Esophagus (tissue), 2 donors: ENCODE data around the gene CDH13. TPM values are rescaled to one million over a fixed set of nuclear protein-coding genes. Genes with fewer than 3 reads are reported as not detected.

Experiments
- H3K27ac ChIP-seq, 2 donors: one replicate each; pipeline ENCODE4 v1.5.1; 2013; ENCODE audit warnings: low read depth in 2 of 2, mild to moderate bottlenecking in 2 of 2, inconsistent platforms in 1 of 2, low read length in 1 of 2, moderate library complexity in 1 of 2
- H3K27me3 ChIP-seq, 2 donors: one replicate each; pipeline ENCODE4 v1.6.1; 2013; ENCODE audit warnings: low read length in 2 of 2, control low read depth in 1 of 2, mild to moderate bottlenecking in 1 of 2; ENCODE audit not compliant: insufficient read depth in 2 of 2, control insufficient read depth in 1 of 2
- H3K36me3 ChIP-seq, 2 donors: one replicate each; pipeline ENCODE4 v1.6.1; 2013; ENCODE audit warnings: low read length in 1 of 2; ENCODE audit not compliant: control insufficient read depth in 2 of 2, insufficient read depth in 2 of 2
- H3K4me1 ChIP-seq, 2 donors: one replicate each; pipeline ENCODE4 v1.6.1; 2013; ENCODE audit warnings: low read length in 1 of 2; ENCODE audit not compliant: control insufficient read depth in 2 of 2, insufficient read depth in 2 of 2
- H3K4me3 ChIP-seq, 2 donors: one replicate each; pipeline ENCODE4 v1.5.1; 2013; ENCODE audit warnings: low read length in 2 of 2, mild to moderate bottlenecking in 2 of 2, low read depth in 1 of 2, moderate library complexity in 1 of 2
- H3K9me3 ChIP-seq, 2 donors: one replicate each; pipeline ENCODE4 v1.6.1; 2013; ENCODE audit warnings: mild to moderate bottlenecking in 2 of 2, low read depth in 1 of 2, low read length in 1 of 2, moderate library complexity in 1 of 2; ENCODE audit not compliant: control insufficient read depth in 2 of 2, insufficient read depth in 1 of 2
- WGBS, 2 donors: extraction: QIAGEN DNeasy Blood & Tissue Kit; methylation state at CpG; one replicate each; pipeline ENCODE4 v1.1.7; 2013; 5-methylcytosine and 5-hydroxymethylcytosine counted together
- polyA plus RNA-seq, 2 donors: library from polyadenylated mRNA; stranded (reverse); fragments of 200-250 nt; gene quantifications; one replicate each; pipeline ENCODE4 v1.2.3, GENCODE V29; 2013
- donor health status: healthy with polysubstance abuse.
- donor health status: Bipolar disorder and iron deficiency.

CDH13 gene
- polyA plus RNA-seq, 2 donors = 1.3 to 4.3 TPM

DNA sequence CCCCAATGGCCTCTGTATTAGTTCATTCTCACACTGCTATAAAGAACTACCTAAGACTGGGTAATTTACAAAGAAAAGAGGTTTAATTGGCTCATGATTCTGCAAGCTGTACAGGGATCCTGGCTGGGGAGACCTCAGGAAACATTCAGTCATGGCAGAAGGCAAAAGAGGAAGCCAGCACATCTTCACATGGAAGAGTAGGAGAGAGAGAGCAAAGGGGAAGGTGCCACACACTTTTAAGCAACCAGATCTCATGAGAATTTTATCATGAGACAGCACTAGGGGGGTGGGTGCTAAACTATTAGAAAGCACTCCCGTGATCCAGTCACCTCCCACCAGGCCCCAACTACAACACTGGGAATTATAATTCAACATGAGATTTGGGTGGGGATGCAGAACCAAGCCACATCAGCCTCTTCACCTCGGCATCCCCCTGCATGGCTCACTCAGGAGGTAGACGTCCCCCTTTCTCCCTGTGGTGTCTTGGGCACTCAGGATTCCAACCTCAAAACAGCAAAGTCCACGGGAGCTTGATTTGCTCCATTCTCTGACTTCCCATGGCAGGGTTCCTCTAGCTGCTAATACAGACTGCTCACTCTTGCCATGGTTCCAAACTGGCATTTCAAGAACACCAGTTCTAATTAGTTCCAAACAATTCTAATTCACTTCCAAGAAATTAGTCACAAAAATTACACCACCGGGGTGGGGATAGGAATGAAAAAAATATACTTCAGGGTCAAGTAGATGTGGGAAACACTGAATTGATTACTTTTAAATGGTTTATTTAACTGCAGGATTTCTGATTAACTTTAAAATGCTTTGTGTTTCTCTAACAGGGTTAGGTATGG, 977.2 kb downstream of the CDH13 start:
- no peaks in the 10 kb centered on the region for H3K9me3 ChIP-seq
- H3K27ac ChIP-seq = no peak overlapping the region
- no peaks in the 10 kb centered on the region for H3K27me3 ChIP-seq
- no peaks in the 10 kb centered on the region for H3K36me3 ChIP-seq
- 61 to 64% methylated on average over 5 of the region's 5 CpGs for WGBS, 2 donors
- no peak overlapping the region for H3K4me3 ChIP-seq
- H3K4me1 ChIP-seq = no peaks in the 10 kb centered on the region

DNA sequence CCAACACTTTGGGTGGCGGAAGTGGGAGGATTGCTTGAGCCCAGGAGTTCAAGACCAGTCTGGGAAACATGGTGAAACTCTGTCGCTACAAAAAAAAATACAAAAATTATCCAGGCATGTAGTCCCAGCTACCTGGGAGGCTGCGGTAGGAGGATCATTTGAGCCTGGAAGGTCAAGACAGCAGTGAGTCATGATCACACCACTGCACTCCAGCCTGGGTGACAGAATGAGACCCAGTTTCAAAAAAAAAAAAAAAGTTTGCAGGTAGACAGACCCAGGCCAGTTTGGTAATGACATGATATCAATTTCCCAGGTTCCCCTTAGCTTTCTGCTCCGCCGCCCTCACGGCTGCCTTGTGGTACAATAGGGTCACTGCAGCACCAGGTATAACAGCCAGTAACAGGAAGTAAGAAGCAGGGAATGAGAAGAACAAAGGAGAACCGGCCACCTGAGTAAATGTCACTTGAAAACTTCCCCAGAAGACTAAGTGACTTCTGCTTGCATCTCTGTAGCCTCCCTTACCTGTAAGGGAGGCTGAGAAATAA, 979.8 kb downstream of the CDH13 start:
- Histone ChIP-seq H3K4me1 (no peaks in the 10 kb centered on the region), H3K4me3 (no peak overlapping the region), H3K27me3 (no peaks in the 10 kb centered on the region), H3K9me3 (no peaks in the 10 kb centered on the region), H3K27ac (no peak overlapping the region), H3K36me3 (no peaks in the 10 kb centered on the region)
- 84% methylated on average over 7 of the region's 7 CpGs for WGBS, 2 donors

DNA sequence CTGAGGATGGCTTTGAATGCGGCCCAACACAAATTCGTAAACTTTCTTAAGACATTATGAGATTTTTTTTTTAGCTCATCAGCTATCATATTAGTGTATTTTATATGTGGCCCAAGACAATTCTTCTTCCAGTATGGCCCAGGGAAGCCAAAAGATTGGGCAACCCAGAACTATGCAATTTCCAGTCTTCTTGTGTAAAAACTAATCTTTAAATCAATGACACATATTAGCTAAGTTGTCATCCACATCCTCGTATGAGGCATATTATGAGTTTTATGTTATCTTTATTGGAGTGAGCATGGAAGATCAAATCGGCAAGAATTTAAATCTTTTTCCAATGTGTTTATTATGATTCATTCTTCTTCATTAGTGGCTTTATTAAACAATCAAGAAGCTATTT, 982.4 kb downstream of the CDH13 start:
- Histone ChIP-seq H3K4me1 (no peaks in the 10 kb centered on the region), H3K27me3 (no peaks in the 10 kb centered on the region), H3K4me3 (no peak overlapping the region), H3K36me3 (no peaks in the 10 kb centered on the region), H3K27ac (no peak overlapping the region), H3K9me3 (no peaks in the 10 kb centered on the region)
- 89% methylated on average over 4 of the region's 4 CpGs for WGBS, 2 donors

DNA sequence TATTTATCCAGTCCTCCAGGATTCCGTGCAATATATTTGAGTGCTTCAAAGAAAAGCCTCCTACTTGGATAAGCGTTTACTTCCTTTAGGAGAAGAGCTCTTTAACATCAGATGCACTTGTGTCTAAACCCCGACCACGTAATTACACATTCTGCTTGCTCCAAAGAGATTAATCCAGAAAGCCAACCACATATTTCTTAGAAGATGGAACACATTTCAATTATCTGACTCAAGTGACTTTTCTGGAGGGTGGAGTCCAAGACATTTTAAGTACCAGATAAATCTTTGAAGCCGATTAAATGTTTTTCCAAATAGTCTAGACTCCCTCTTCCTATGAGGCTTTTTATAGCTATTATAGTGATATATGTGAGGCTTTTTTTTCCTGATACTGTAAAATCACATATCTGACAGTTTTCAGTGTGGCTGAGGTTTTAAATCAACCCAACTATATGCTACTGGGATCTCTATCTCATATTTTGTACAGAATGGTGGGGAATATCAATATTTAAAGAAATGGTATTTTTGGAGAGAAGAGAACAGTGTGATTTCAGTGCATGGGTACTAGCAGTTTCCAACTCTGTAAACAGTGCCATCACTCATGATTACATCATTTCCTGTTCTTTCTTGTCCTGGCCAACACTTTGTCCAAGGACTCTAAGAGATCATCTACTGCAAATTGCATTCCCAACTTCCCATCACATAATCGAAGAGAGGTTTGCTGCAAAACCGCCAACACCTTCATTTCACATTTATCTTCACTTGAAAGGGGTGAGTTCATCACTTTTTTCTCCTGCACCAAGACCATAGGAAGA, 988.6 kb downstream of the CDH13 start:
- Histone ChIP-seq H3K9me3 (no peaks in the 10 kb centered on the region), H3K4me1 (no peaks in the 10 kb centered on the region), H3K27me3 (no peaks in the 10 kb centered on the region), H3K4me3 (no peak overlapping the region), H3K36me3 (no peaks in the 10 kb centered on the region), H3K27ac (no peak overlapping the region)
- 70 to 73% methylated on average over 7 of the region's 7 CpGs for WGBS, 2 donors

DNA sequence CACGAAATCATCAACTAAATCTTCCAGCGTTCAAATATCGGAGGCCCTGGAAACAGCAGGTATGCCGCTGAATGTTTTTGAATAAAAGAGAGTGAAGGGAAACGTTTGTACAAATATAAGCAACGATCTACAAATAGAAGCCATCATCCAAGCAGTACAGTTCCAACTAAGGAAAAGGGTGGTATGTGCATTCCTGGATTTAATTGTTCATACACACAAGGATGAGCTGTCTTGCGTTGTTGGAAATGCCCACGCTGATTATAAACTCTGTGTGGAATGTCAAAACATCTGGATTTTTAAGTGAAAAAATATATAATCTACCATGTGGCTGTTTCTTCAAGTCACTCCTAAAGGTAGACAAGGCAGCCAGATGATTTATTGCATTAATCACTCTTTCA, 989.2 kb downstream of the CDH13 start:
- no peaks in the 10 kb centered on the region for H3K36me3 ChIP-seq
- no peaks in the 10 kb centered on the region for H3K9me3 ChIP-seq
- no peak overlapping the region for H3K4me3 ChIP-seq
- 76 to 77% methylated on average over 8 of the region's 8 CpGs for WGBS, 2 donors
- no peak overlapping the region for H3K27ac ChIP-seq
- H3K4me1 ChIP-seq = no peaks in the 10 kb centered on the region
- no peaks in the 10 kb centered on the region for H3K27me3 ChIP-seq

DNA sequence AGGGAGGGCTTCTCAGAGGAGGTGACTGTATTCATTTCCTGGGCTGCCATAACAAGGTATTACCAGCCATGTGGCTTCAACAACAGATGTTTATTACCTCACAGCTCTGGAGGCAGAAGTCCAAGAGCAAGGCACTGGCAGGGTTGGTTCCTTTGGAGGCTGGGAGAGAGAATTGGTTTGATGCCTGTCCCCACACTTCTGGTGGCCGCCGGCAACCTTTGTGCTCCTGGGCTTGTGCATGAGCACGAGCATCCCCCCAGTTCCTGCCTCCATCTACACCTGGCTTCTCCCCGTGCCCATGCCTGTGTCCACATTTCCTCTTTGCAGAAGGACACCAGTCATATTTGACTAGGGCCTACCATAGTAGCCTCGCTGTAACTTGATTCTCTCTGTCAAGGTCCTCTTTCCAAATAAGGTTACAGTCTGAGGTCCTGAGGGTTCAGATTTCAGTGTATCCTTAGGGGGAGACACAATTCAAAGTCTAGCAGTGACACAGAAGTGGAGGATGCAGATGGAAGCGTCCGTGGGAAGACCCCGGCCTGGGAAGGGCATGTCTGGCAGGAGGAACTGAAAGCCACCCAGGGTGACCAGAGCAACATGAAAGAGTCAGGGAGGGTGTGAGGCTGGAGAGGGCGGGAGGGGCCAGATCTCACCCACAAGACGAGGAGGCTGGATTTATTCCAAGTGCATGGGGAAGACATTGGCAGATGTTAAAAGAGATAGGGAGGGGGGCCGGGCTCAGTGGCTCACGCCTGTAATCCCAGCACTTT, 992.8 kb downstream of the CDH13 start:
- 59 to 60% methylated on average over 12 of the region's 12 CpGs for WGBS, 2 donors
- H3K27ac ChIP-seq = no peak overlapping the region
- no peaks in the 10 kb centered on the region for H3K27me3 ChIP-seq
- no peaks in the 10 kb centered on the region for H3K36me3 ChIP-seq
- no peaks in the 10 kb centered on the region for H3K4me1 ChIP-seq
- no peak overlapping the region for H3K4me3 ChIP-seq
- H3K9me3 ChIP-seq = no peaks in the 10 kb centered on the region

DNA sequence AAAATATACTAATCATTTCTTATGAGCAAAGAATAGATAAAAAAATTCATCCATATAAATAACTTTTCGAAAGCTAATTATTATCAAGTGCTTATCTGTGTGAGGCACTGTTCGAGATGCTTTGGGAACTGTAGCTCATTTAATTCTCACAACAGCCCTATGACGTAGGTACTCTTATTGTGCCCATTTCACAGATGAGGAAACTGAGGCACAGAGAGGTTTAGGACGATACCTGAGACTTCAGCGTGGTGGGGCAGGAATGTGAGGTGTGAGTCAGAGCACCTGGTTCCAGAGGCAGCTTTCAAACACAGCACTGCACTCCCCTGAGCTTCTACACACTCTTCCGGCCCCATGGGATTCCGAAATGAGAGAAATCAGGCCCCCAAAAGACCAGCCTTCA, 995.2 kb downstream of the CDH13 start:
- H3K36me3 ChIP-seq = no peaks in the 10 kb centered on the region
- H3K9me3 ChIP-seq = no peaks in the 10 kb centered on the region
- no peaks in the 10 kb centered on the region for H3K4me1 ChIP-seq
- H3K27ac ChIP-seq = no peak overlapping the region
- no peak overlapping the region for H3K4me3 ChIP-seq
- 81 to 88% methylated on average over 7 of the region's 7 CpGs for WGBS, 2 donors
- H3K27me3 ChIP-seq = no peaks in the 10 kb centered on the region

DNA sequence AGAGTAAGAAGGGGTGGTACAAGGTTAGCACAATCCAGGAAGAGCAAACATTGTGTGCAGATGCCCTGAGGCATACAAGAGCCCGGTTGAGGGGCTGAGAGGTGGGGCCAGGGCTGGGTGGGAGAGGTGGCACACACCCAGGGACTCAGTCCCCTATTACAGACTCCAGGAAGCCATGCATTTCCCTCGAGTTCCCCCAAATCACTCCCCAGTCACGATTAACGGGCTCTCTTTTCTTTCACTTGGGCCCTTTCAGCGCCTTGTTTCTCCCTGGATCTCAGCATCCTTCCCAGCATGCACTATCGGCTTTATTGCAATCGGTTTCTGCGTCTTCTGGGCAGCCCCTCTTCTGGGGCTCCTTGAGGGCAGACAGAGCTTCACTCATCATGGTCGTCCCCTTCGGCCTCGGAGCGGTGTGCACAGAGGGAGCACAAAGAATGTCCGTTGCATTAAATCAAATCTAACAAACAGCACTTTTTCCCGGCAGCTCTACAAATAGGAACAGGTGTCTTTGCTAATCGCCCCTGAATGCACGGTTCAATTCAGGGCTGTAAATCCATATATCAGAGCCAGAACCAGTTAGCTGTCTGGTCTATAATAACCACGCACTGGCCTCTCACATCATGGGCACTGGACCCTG, 996.4 kb downstream of the CDH13 start:
- H3K27ac ChIP-seq = no peak overlapping the region
- H3K4me1 ChIP-seq = no peaks in the 10 kb centered on the region
- no peaks in the 10 kb centered on the region for H3K9me3 ChIP-seq
- H3K27me3 ChIP-seq = no peaks in the 10 kb centered on the region
- H3K36me3 ChIP-seq = no peaks in the 10 kb centered on the region
- no peak overlapping the region for H3K4me3 ChIP-seq
- 72 to 76% methylated on average over 17 of the region's 17 CpGs for WGBS, 2 donors

DNA sequence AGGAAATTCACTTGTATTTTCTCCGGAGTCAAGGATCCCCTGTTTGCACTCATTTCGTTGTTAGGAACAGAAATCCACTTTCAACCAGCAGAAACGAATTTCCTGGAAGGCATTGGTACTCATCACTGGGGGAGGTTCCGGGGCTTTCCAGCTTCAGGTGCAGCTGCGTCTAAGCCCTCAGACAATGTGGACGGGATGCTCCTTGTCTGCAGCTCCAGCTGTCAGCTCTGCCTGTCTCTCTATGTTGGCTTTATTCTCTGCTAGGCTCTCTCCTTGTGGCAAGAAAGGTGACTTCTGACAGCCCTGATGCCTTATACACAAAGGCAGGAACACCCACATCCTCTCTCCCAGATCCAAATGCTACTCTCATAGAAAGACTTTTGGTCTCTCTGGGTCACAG, 997.1 kb downstream of the CDH13 start:
- Histone ChIP-seq H3K9me3 (no peaks in the 10 kb centered on the region), H3K4me3 (no peak overlapping the region), H3K4me1 (no peaks in the 10 kb centered on the region), H3K36me3 (no peaks in the 10 kb centered on the region), H3K27me3 (no peaks in the 10 kb centered on the region), H3K27ac (no peak overlapping the region)
- WGBS, 2 donors = 68 to 76% methylated on average over 6 of the region's 6 CpGs
